WTC11 (cell line): ENCODE results near the gene TAF5L.

ENCODE experiments used
- ESRRA ChIP-seq: sonication (generic); formaldehyde crosslinking; IDR thresholded peaks from 2 replicates; pipeline ENCODE4 v1.8.1; 2022; ENCODE audit warnings: mild to moderate bottlenecking, missing genetic modification reagents, borderline replicate concordance
- ETV6 ChIP-seq: sonication (generic); formaldehyde crosslinking; IDR thresholded peaks from 2 replicates; pipeline ENCODE4 v1.8.1; 2022; ENCODE audit warnings: mild to moderate bottlenecking, missing genetic modification reagents
- FOXJ3 ChIP-seq: sonication (generic); formaldehyde crosslinking; IDR thresholded peaks from 2 replicates; pipeline ENCODE4 v1.9.0; 2021; ENCODE audit warnings: missing genetic modification reagents, mild to moderate bottlenecking, borderline replicate concordance
- NFE2L1 ChIP-seq: sonication (generic); formaldehyde crosslinking; IDR thresholded peaks from 2 replicates; pipeline ENCODE4 v1.8.1; 2023; ENCODE audit warnings: missing genetic modification reagents
- NR3C1 ChIP-seq: sonication (generic); formaldehyde crosslinking; conservative IDR thresholded peaks from 2 replicates; pipeline ENCODE4 v1.8.1; 2023; ENCODE audit warnings: low read depth, mild to moderate bottlenecking, missing genetic modification reagents
- TP53 ChIP-seq: sonication (generic); formaldehyde crosslinking; IDR thresholded peaks from 2 replicates; pipeline ENCODE4 v1.8.1; 2023; ENCODE audit warnings: mild to moderate bottlenecking, missing genetic modification reagents
- ZNF138 ChIP-seq: sonication (generic); formaldehyde crosslinking; conservative IDR thresholded peaks from 2 replicates; pipeline ENCODE4 v1.8.1; 2022; ENCODE audit warnings: mild to moderate bottlenecking, moderate library complexity, missing genetic modification reagents
- TF ChIP-seq, protein P1 (sequence below): sonication (generic); formaldehyde crosslinking; IDR thresholded peaks from 2 replicates; pipeline ENCODE4 v1.8.1; 2023; ENCODE audit warnings: mild to moderate bottlenecking, missing genetic modification reagents, moderate library complexity
- TF ChIP-seq, protein P2 (sequence below): fragments of 200-600 bp; IDR thresholded peaks from 2 replicates; pipeline ENCODE4 v1.8.0; 2022; ENCODE audit warnings: antibody characterized with exemption
- TF ChIP-seq, protein P3 (sequence below): fragments of 250-450 bp; sonication (Bioruptor Pico); IDR thresholded peaks from 2 replicates; pipeline ENCODE4 v1.9.0; 2021; ENCODE audit warnings: mild to moderate bottlenecking
- TF ChIP-seq, protein P4 (sequence below): fragments of 250-450 bp; sonication (Bioruptor Pico); IDR thresholded peaks from 2 replicates; pipeline ENCODE4 v2.1.2; 2022; ENCODE audit warnings: mild to moderate bottlenecking, moderate library complexity

DNA sequence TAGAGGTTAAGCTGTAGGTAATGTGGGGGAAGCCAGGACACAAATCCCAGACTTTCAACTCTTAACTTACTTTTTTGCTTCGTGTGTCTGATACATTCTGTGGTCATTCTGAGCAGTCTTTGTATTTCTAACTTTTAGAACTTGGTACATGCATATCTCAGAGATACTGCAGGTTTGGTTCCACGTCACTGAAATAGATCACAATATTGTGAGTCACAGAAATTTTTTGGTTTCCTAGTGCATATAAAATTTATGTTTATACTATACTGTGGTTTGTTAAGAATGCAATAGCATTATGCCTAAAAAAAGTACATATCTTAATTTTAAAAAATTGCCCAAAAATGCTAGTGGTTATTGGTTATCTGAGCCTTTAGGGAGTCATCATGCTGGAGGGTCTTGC lies 3.3 kb upstream of the TAF5L start:
- TF ChIP-seq, protein P1, sequence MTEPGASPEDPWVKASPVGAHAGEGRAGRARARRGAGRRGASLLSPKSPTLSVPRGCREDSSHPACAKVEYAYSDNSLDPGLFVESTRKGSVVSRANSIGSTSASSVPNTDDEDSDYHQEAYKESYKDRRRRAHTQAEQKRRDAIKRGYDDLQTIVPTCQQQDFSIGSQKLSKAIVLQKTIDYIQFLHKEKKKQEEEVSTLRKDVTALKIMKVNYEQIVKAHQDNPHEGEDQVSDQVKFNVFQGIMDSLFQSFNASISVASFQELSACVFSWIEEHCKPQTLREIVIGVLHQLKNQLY: no peak
- no peak for TF ChIP-seq NFE2L1 (CRISPR knock-in tag)
- TF ChIP-seq ZNF138 (CRISPR knock-in tag): no peak
- TF ChIP-seq, protein P2, sequence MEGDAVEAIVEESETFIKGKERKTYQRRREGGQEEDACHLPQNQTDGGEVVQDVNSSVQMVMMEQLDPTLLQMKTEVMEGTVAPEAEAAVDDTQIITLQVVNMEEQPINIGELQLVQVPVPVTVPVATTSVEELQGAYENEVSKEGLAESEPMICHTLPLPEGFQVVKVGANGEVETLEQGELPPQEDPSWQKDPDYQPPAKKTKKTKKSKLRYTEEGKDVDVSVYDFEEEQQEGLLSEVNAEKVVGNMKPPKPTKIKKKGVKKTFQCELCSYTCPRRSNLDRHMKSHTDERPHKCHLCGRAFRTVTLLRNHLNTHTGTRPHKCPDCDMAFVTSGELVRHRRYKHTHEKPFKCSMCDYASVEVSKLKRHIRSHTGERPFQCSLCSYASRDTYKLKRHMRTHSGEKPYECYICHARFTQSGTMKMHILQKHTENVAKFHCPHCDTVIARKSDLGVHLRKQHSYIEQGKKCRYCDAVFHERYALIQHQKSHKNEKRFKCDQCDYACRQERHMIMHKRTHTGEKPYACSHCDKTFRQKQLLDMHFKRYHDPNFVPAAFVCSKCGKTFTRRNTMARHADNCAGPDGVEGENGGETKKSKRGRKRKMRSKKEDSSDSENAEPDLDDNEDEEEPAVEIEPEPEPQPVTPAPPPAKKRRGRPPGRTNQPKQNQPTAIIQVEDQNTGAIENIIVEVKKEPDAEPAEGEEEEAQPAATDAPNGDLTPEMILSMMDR: no peak
- no peak for TF ChIP-seq ETV6 (CRISPR knock-in tag)
- TF ChIP-seq, protein P3, sequence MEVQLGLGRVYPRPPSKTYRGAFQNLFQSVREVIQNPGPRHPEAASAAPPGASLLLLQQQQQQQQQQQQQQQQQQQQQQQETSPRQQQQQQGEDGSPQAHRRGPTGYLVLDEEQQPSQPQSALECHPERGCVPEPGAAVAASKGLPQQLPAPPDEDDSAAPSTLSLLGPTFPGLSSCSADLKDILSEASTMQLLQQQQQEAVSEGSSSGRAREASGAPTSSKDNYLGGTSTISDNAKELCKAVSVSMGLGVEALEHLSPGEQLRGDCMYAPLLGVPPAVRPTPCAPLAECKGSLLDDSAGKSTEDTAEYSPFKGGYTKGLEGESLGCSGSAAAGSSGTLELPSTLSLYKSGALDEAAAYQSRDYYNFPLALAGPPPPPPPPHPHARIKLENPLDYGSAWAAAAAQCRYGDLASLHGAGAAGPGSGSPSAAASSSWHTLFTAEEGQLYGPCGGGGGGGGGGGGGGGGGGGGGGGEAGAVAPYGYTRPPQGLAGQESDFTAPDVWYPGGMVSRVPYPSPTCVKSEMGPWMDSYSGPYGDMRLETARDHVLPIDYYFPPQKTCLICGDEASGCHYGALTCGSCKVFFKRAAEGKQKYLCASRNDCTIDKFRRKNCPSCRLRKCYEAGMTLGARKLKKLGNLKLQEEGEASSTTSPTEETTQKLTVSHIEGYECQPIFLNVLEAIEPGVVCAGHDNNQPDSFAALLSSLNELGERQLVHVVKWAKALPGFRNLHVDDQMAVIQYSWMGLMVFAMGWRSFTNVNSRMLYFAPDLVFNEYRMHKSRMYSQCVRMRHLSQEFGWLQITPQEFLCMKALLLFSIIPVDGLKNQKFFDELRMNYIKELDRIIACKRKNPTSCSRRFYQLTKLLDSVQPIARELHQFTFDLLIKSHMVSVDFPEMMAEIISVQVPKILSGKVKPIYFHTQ: no peak
- TF ChIP-seq NR3C1 (CRISPR knock-in tag): no peak
- no peak for TF ChIP-seq ESRRA (CRISPR knock-in tag)
- no peak for TF ChIP-seq TP53
- no peak for TF ChIP-seq FOXJ3
- TF ChIP-seq, protein P4, sequence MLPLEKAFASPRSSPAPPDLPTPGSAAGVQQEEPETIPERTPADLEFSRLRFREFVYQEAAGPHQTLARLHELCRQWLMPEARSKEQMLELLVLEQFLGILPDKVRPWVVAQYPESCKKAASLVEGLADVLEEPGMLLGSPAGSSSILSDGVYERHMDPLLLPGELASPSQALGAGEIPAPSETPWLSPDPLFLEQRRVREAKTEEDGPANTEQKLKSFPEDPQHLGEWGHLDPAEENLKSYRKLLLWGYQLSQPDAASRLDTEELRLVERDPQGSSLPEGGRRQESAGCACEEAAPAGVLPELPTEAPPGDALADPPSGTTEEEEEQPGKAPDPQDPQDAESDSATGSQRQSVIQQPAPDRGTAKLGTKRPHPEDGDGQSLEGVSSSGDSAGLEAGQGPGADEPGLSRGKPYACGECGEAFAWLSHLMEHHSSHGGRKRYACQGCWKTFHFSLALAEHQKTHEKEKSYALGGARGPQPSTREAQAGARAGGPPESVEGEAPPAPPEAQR (CRISPR knock-in tag): no peak
